Thoracic aorta (tissue), 2 donors: ENCODE results near the gene ZNF516. TPM values are rescaled to one million over a fixed set of nuclear protein-coding genes. Genes with fewer than 3 reads are reported as not detected.

ENCODE experiments used
- ATAC-seq: fragments of 150-250 bp; one replicate; pipeline ENCODE4 v1.8.0; 2017; ENCODE audit warnings: low read depth; ENCODE audit not compliant: insufficient number of reproducible peaks, low FRiP score
- DNase-seq: peaks from one replicate; pipeline ENCODE4 v3.0.0-alpha.2; 2020; ENCODE audit warnings: low spot score
- H3K27ac ChIP-seq, 2 donors: fragments of 200-600 bp; sonication (generic); 1 replicate in 1 of 2; 2 replicates in 1 of 2; pipeline ENCODE4 v1.5.1; 2016; ENCODE audit warnings: mild to moderate bottlenecking in 2 of 2, moderate library complexity in 2 of 2
- H3K27me3 ChIP-seq: fragments of 200-600 bp; sonication (generic); replicated peaks from 2 replicates; pipeline ENCODE4 v1.6.0; 2016; ENCODE audit warnings: mild to moderate bottlenecking; ENCODE audit not compliant: insufficient read depth
- H3K36me3 ChIP-seq: fragments of 200-600 bp; sonication (generic); one replicate; pipeline ENCODE4 v1.5.1; 2016
- H3K4me1 ChIP-seq, 2 donors: fragments of 200-600 bp; sonication (generic); 1 replicate in 1 of 2; 2 replicates in 1 of 2; pipeline versions ENCODE4 v1.5.1 to v1.6.0; 2016; ENCODE audit warnings: low read depth in 2 of 2, mild to moderate bottlenecking in 1 of 2; ENCODE audit not compliant: control insufficient read depth in 1 of 2
- H3K4me3 ChIP-seq: fragments of 200-600 bp; sonication (generic); 2 replicates; pipeline ENCODE4 v1.5.1; 2016; ENCODE audit warnings: mild to moderate bottlenecking
- H3K9me3 ChIP-seq: fragments of 200-600 bp; sonication (generic); 2 replicates; pipeline ENCODE4 v1.5.1; 2016
- CTCF ChIP-seq: fragments of 200-600 bp; sonication (generic); IDR thresholded peaks from one replicate; pipeline ENCODE4 v1.5.1; 2019; ENCODE audit warnings: antibody characterized with exemption
- total RNA-seq, 2 donors: library from RNA; depleted of rRNA; stranded (reverse); fragments of >200 nt; gene quantifications; one replicate each; pipeline versions ENCODE4 v1.1.0 to v1.2.3, GENCODE V29; 2016

ZNF516 gene
- total RNA-seq, 2 donors from 2014 or later: 19.5 to 19.8 TPM

DNA sequence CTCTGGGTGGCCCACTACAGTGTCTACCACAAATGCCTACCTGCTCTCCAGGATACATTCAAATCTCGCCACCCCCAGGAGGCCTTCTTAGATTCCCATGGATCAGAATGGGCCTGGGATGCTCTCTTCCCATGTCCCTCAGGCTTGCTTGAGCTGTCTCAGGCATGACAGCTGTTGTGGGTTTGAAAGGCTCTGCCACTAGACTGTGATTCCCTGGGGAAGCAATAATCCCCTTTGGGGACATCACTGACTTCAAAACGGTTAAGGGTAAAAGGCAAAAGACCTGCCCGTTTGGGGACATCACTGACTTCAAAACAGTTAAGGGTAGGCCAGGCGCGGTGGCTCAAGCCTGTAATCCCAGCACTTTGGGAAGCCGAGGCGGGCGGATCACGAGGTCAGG, 35.8 kb upstream of the ZNF516 start:
- Histone ChIP-seq H3K4me1 (peaks cover 11 to 18% of the 10 kb centered on the region in 2 donors), H3K9me3 (no peaks in the 10 kb centered on the region), H3K27ac (no peak overlapping the region), H3K27me3 (no peaks in the 10 kb centered on the region), H3K4me3 (no peak overlapping the region), H3K36me3 (no peaks in the 10 kb centered on the region)
- ATAC-seq (no peak), DNase-seq (no peak)
- no peak for TF ChIP-seq CTCF

DNA sequence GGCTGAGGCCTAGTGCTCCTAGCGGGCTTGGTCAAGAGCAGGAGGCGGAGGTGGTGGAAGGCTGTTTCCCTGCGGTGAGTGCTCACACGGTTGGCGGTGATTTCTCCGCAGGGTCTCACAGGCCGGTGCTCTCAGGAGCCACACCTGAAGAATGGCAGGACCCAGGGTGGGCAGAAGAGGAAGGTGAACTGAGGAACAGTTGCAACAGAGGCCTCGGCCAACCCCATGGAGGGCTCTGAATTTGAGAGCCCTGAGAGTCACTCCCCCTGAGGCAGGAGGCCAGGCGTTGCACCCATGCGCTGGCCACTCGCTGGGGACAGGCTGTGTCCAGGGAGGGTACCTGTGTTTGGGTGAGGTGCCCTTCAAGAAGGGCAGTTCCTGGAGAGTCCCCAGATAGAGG, 35.3 kb upstream of the ZNF516 start:
- H3K4me3 ChIP-seq: no peak overlapping the region
- H3K36me3 ChIP-seq: no peaks in the 10 kb centered on the region
- no peak overlapping the region for H3K27ac ChIP-seq
- H3K9me3 ChIP-seq: no peaks in the 10 kb centered on the region
- peaks cover 11 to 18% of the 10 kb centered on the region in 2 donors for H3K4me1 ChIP-seq
- TF ChIP-seq CTCF: no peak
- no peaks in the 10 kb centered on the region for H3K27me3 ChIP-seq
- DNase-seq (no peak), ATAC-seq (no peak)

DNA sequence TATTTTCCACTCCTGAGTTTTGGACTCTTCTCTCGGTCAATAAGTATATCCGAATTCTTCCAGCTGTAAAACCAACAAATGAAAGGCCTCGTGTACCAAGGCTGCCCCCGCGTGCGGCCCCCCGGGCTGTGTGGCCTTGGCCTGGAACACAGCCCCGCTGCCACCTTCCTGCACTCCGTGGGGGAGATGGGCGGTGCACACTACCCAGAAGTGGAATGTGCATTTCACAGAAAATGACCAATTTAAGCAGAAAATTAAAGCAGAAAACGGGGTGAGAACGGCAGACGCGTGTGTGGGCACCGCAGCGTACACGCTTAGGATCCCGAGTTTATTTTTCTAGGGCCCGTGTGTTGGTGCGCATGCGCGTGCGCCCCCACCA, 34.4 kb upstream of the ZNF516 start:
- no peak for ATAC-seq
- Histone ChIP-seq H3K4me3 (peak overlapping the region; percentile 64), H3K36me3 (no peaks in the 10 kb centered on the region), H3K27ac (no peak overlapping the region), H3K4me1 (peaks cover 11 to 25% of the 10 kb centered on the region in 2 donors), H3K9me3 (no peaks in the 10 kb centered on the region), H3K27me3 (no peaks in the 10 kb centered on the region)
- no peak for TF ChIP-seq CTCF
- DNase-seq: no peak

GRCh38 chr18:76528477-76529432, 33.7 kb upstream of the ZNF516 start:
- Histone ChIP-seq H3K27ac (no peak overlapping the region), H3K27me3 (no peaks in the 10 kb centered on the region), H3K9me3 (no peaks in the 10 kb centered on the region), H3K4me3 (peak overlapping the region; percentile 64), H3K36me3 (no peaks in the 10 kb centered on the region), H3K4me1 (peaks cover 11 to 25% of the 10 kb centered on the region in 2 donors)
- TF ChIP-seq CTCF: no peak
- DNase-seq (no peak), ATAC-seq (no peak)

DNA sequence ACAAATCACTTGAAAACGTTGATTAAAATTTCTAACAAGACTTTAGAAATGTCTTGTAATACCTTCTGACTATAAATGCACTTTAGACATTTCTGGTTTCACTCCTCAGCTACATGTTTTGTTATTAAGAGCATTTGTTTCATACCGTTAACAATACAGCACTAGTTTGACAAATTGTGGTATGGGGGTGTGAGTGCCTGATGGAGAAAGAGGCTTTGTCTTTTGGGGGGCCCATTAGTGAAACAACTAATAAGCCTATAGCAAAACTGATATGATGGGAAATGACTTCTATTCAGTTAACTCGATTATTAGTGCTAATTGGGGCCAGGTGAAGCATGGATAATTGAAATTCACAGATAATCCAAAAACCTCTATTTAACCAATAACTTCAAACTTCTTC, 30.9 kb upstream of the ZNF516 start:
- no peaks in the 10 kb centered on the region for H3K9me3 ChIP-seq
- TF ChIP-seq CTCF: no peak
- H3K4me3 ChIP-seq: no peak overlapping the region
- peaks cover 11 to 25% of the 10 kb centered on the region in 2 donors for H3K4me1 ChIP-seq
- no peaks in the 10 kb centered on the region for H3K36me3 ChIP-seq
- H3K27me3 ChIP-seq: no peaks in the 10 kb centered on the region
- ATAC-seq (no peak), DNase-seq (no peak)
- H3K27ac ChIP-seq: no peak overlapping the region
